ENCODE data around the gene AK8.

AK8 gene

GRCh38 chr9:132808645-132809044 lies 69.4 kb downstream of the AK8 start:
- Histone ChIP-seq H3K4me3 (IDR thresholded peaks at IDR 0.05; ENCODE audit: insufficient read depth, low read depth, low read length) (no peak overlapping the region), H3K27ac (no peak overlapping the region), H3K9ac (no peak overlapping the region), H3K36me3 (ENCODE audit: insufficient read depth) (no peaks in the 10 kb centered on the region), H4K20me1 (ENCODE audit: insufficient read depth) (no peaks in the 10 kb centered on the region), H3K4me1 (ENCODE audit: low read depth, poor library complexity, severe bottlenecking) (no peaks in the 10 kb centered on the region), H3K27me3 (ENCODE audit: insufficient read depth, low read depth) (peaks cover 65% of the 10 kb centered on the region; the same call in 1 of the 2 replicates), H3K79me2 (ENCODE audit: insufficient read depth, low read depth) (no peaks in the 10 kb centered on the region), H3K4me2 (no peak overlapping the region), H2AFZ (ENCODE audit: low read depth) (no peak overlapping the region)
- TF ChIP-seq CTCF (conservative IDR thresholded peaks at IDR 0.05; ENCODE audit: low read depth, low read length): no peak

- H3K27ac ChIP-seq: no peak overlapping the region
- H3K79me2 ChIP-seq (ENCODE audit: insufficient read depth, low read depth): no peaks in the 10 kb centered on the region
- H3K36me3 ChIP-seq (ENCODE audit: insufficient read depth): no peaks in the 10 kb centered on the region
- H3K4me3 ChIP-seq (IDR thresholded peaks at IDR 0.05; ENCODE audit: insufficient read depth, low read depth, low read length): no peak overlapping the region
- no peak overlapping the region for H2AFZ ChIP-seq (ENCODE audit: low read depth)
- no peak for TF ChIP-seq CTCF (conservative IDR thresholded peaks at IDR 0.05; ENCODE audit: low read depth, low read length)
- no peaks in the 10 kb centered on the region for H4K20me1 ChIP-seq (ENCODE audit: insufficient read depth)
- no peak overlapping the region for H3K4me2 ChIP-seq
- H3K9ac ChIP-seq: no peak overlapping the region
- no peaks in the 10 kb centered on the region for H3K4me1 ChIP-seq (ENCODE audit: low read depth, poor library complexity, severe bottlenecking)
- peaks cover 68% of the 10 kb centered on the region; the same call in 1 of the 2 replicates for H3K27me3 ChIP-seq (ENCODE audit: insufficient read depth, low read depth)
Observed at GRCh38 chr9:132806723-132807421, 71.2 kb downstream of the AK8 start.

GRCh38 chr9:132806306-132806705 lies 71.8 kb downstream of the AK8 start:
- Histone ChIP-seq H3K9ac (no peak overlapping the region), H3K36me3 (ENCODE audit: insufficient read depth) (no peaks in the 10 kb centered on the region), H3K79me2 (ENCODE audit: insufficient read depth, low read depth) (no peaks in the 10 kb centered on the region), H3K4me2 (no peak overlapping the region), H2AFZ (ENCODE audit: low read depth) (no peak overlapping the region), H3K27me3 (ENCODE audit: insufficient read depth, low read depth) (peaks cover 67% of the 10 kb centered on the region; the same call in 1 of the 2 replicates), H3K27ac (no peak overlapping the region), H4K20me1 (ENCODE audit: insufficient read depth) (no peaks in the 10 kb centered on the region), H3K4me1 (ENCODE audit: low read depth, poor library complexity, severe bottlenecking) (no peaks in the 10 kb centered on the region), H3K4me3 (IDR thresholded peaks at IDR 0.05; ENCODE audit: insufficient read depth, low read depth, low read length) (no peak overlapping the region)
- no peak for TF ChIP-seq CTCF (conservative IDR thresholded peaks at IDR 0.05; ENCODE audit: low read depth, low read length)

DNA sequence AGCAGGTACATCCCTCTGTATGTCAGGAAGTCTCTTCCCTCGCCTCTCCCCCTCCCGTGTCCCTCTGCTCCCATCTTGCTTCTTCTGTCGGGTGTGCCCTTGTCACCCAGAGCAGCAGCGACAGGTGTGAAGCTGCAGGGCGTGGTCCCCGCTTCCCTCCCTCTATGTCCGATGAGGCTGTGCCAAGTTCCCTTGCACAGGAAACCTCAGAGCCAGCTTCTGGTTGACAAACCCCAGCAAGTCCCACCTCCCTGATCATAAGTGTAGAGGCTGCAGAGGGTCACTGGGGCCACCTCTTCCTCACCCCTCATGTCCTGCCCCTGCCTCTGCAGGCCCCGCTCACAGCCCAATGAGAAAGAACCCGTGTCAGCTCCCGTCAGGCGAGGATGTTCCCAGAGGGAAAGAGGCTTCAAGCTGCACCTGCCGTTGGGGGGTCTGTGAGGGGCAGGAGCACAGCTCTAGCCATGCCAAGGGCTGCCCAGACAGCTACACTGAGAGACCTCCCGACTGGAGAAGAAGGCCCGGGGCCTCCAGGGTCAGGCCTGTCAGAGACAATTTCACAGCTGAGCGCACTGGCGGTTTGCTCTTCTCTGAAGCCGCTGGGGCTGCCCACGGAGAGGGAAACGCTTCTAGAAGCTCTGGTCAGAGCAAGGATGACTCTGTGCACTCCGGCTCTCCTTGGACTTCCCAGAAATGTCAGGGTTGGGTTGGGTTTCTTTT lies 73.3 kb downstream of the AK8 start:
- H3K9ac ChIP-seq: no peak overlapping the region
- H3K4me3 ChIP-seq (IDR thresholded peaks at IDR 0.05; ENCODE audit: insufficient read depth, low read depth, low read length): no peak overlapping the region
- no peaks in the 10 kb centered on the region for H3K79me2 ChIP-seq (ENCODE audit: insufficient read depth, low read depth)
- H2AFZ ChIP-seq (ENCODE audit: low read depth): no peak overlapping the region
- no peaks in the 10 kb centered on the region for H4K20me1 ChIP-seq (ENCODE audit: insufficient read depth)
- no peaks in the 10 kb centered on the region for H3K36me3 ChIP-seq (ENCODE audit: insufficient read depth)
- no peak overlapping the region for H3K4me2 ChIP-seq
- peaks cover 56% of the 10 kb centered on the region; the same call in 1 of the 2 replicates for H3K27me3 ChIP-seq (ENCODE audit: insufficient read depth, low read depth)
- H3K27ac ChIP-seq: no peak overlapping the region
- no peak for TF ChIP-seq CTCF (conservative IDR thresholded peaks at IDR 0.05; ENCODE audit: low read depth, low read length)
- H3K4me1 ChIP-seq (ENCODE audit: low read depth, poor library complexity, severe bottlenecking): no peaks in the 10 kb centered on the region
